GM19372 (cell line): ENCODE measurements around the gene ANKRD66.

ENCODE experiments used
- ATAC-seq: cut with Tn5 transposase; IDR thresholded peaks from one replicate; pipeline ENCODE4 v1.9.1; 2021; ENCODE audit warnings: mild to moderate bottlenecking, low read depth, moderate library complexity; ENCODE audit not compliant: unreplicated experiment

ANKRD66 gene

GRCh38 chr6:46787871-46788540 lies 41.3 kb downstream of the ANKRD66 start:
- ATAC-seq = no peak

GRCh38 chr6:46788791-46789190 lies 42.1 kb downstream of the ANKRD66 start:
- ATAC-seq = no peak

DNA sequence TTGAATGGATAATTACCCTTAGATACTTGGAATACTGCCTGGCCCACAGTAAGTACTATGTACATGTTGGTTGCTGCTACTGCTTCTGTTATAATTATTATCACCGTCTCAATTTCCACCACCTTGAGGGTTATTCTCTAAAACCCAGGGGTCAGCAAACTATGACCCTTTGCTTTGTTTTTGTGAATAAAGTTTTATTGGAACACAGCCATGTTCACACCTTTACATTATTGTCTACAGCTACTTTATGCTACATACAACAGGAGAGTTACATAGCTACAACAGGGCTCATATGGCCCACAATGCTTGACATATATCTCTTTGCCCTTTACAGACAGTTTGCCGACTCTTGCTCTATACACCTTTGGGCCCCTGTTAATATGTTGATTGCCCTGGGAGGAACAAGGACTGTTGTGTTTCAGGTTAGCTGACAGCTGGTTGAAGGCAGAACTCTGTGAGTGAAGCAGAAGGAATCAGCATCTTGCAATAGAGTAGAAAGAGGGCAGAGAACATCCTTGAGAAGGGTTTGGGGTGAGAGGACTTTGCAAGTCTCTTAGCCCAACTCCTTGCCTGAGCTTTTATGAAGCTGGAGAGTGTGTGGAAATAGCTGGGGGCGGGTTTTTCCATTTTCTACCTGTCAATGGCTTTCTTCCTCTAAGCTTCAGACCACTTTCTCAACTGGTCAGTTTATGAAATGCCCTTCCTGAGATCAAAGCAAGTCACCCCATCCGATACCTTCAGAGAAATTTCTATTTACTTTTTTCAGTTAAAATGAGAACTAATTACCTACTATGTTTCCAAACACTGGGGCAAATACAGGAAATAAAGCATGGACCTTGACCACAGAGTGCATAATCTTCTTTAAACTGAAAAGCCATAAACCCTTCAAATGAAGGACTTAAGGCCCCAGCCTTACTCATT lies 43.0 kb downstream of the ANKRD66 start:
- no peak for ATAC-seq

DNA sequence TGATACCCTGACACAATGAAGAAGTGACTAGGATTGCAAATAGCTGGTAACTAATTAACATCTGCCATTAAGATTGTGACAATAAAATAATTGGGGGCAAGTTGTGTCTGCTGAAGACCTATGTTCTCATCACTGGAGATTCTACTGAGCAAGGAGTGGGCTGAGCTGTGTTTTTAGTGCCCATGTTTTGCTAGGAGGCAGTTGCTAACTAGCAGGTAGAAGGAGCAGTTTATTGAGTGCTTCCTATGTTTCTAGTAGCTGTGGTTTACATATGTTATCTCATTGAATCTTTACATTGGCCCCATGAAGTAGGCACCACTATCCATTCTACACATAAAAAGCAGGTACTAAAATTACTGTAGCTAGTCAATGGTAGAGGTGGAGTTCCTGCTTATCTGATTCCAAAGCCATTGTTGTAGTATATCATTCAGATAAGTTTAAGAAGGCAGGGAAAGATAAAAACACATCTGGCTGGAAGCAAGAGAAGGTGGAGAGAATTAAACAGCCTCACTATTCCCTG lies 43.7 kb downstream of the ANKRD66 start:
- no peak for ATAC-seq

GRCh38 chr6:46792635-46793034 lies 45.9 kb downstream of the ANKRD66 start:
- no peak for ATAC-seq

DNA sequence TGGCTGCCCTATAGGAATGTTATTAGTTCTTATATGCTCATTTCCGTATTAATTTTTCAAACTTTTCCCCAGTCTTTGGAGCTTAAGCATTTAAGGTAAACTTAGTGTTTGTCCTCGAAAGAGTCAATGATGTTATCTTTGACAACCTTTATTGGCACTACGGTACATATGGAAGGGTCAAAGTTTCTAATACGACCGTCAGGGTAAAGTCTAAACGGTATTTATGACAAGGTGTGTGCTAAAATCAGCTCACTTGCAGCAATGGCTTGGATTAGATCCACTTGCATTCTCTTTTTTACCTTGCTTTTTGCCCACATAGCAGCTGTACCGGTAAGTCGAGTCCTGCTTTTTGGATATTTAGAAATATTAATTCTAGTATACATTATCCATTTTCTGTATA lies 46.4 kb downstream of the ANKRD66 start, which contains the start of gene MEP1A:
Gene MEP1A, plus strand, starts transcription at position 252 of the 400 bp plus-strand sequence. Its CDS starts 10 bp downstream, at position 262.
- no peak for ATAC-seq

- ATAC-seq = no peak
Observed at GRCh38 chr6:46794068-46794467, 47.3 kb downstream of the ANKRD66 start.

- no peak for ATAC-seq
Observed at GRCh38 chr6:46795816-46796215, 49.1 kb downstream of the ANKRD66 start.

DNA sequence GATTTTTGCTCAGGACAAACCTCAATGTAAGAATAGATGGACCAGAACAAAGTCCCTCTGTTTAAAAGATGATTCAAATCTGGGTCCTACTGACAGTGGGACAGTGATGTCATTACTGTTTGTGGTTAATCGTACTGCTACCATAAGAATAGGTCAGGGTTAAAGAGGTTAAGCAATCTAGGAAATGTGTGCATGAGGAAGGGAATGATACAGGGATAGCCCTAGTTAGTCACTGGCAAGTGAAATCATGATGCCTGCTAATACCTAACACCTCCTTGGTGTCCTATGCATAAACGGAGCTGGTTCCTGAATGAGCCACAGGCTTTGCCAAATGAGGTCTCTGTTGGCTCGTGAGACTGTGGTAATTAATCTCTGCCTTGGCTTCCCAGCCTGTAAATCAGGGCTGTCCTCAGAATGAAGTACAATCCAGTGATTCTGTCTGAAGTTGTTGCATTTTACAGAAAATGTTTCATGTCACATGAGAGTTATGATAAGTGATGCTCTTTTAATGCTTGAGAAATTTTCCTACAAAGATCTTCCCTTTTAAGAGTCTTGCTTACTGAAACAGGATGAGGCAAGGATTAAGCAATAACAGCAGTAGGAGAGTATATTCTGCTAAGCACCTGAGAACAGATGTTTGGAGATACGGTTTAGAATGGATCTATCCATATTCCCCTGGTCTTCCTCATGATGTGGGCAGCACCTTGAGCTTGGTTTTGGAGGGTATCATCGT lies 50.3 kb downstream of the ANKRD66 start:
- no peak for ATAC-seq

- no peak for ATAC-seq
Observed at GRCh38 chr6:46799657-46800056, 52.9 kb downstream of the ANKRD66 start.

DNA sequence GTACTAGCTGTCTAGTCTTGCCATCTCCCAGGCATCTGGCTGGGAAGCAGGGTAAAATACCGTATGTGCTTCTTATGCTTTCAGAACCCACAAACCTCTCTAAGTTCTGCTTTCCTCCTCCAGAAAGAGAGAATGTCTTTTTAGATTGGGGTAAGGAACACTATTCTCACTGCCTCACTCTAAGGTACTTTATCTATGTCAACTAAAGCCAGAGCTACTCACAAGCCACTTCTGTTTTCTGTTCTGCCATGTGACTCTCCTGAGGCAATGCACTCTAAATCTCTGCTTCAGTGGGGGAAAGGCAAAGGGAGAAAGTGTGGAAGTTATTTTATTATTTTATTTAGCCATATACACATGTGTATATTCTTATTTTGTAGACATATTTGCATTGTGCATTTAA lies 62.1 kb downstream of the ANKRD66 start:
- no peak for ATAC-seq
